CD14-positive monocyte (primary cell): ENCODE data around the gene IGSF22. TPM values are rescaled to one million over a fixed set of nuclear protein-coding genes. Genes with fewer than 3 reads are reported as not detected.
A peak's percentile ranks its signal among the peaks of the same experiment; 100 is the strongest.
"Not testable (repeated sequence)": the region's sequence is repeated elsewhere in the genome, so short reads cannot be mapped to it uniquely, and the experiment has no call there.

Experiments
- DNase-seq, 3 donors: peaks; one replicate each; pipeline ENCODE4 v3.0.0-alpha.2; 2011 to 2022
- H2AFZ ChIP-seq: 2 replicates; pipeline ENCODE4 v1.6.0; 2012; ENCODE audit warnings: mild to moderate bottlenecking, low read depth, low read length, inconsistent platforms; ENCODE audit not compliant: insufficient read depth, poor library complexity, severe bottlenecking
- H3K27ac ChIP-seq, 2 donors: 1 replicate in 1 of 2; 2 replicates in 1 of 2; pipeline ENCODE4 v1.5.1; 2012 to 2013; ENCODE audit warnings: low read length in 2 of 2, control low read depth in 1 of 2, inconsistent platforms in 1 of 2, low read depth in 1 of 2, mild to moderate bottlenecking in 1 of 2
- H3K27me3 ChIP-seq, 2 donors: one replicate each; pipeline versions ENCODE4 v1.6.0 to v1.6.1; 2011 to 2013; ENCODE audit warnings: low read length in 2 of 2; ENCODE audit not compliant: control insufficient read depth in 2 of 2, insufficient read depth in 2 of 2
- H3K36me3 ChIP-seq, 2 donors: replicated peaks in 1 of 2; 1 replicate in 1 of 2; 2 replicates in 1 of 2; pipeline versions ENCODE4 v1.5.1 to v1.6.1; 2012 to 2013; ENCODE audit warnings: low read length in 2 of 2, control low read depth in 1 of 2, inconsistent platforms in 1 of 2, mild to moderate bottlenecking in 1 of 2; ENCODE audit not compliant: insufficient read depth in 2 of 2, control insufficient read depth in 1 of 2
- H3K4me1 ChIP-seq, 2 donors: 1 replicate in 1 of 2; 2 replicates in 1 of 2; pipeline versions ENCODE4 v1.5.1 to v1.6.1; 2012 to 2013; ENCODE audit warnings: low read length in 2 of 2, control low read depth in 1 of 2, inconsistent platforms in 1 of 2, mild to moderate bottlenecking in 1 of 2, moderate library complexity in 1 of 2; ENCODE audit not compliant: insufficient read depth in 2 of 2, control insufficient read depth in 1 of 2
- H3K4me2 ChIP-seq: replicated peaks from 2 replicates; pipeline ENCODE3; 2012; ENCODE audit warnings: low read length, moderate library complexity, mild to moderate bottlenecking; ENCODE audit not compliant: poor library complexity, severe bottlenecking; ENCODE audit errors: extremely low read depth
- H3K4me3 ChIP-seq, 3 experiments: fragments of 200-600 bp in 1 of 3; sonication (generic) in 1 of 3; replicated peaks in 1 of 3; 1 replicate in 2 of 3; 2 replicates in 1 of 3; pipeline ENCODE4 v1.5.1; 2011 to 2013; ENCODE audit warnings: low read length in 3 of 3, mild to moderate bottlenecking in 3 of 3, control low read depth in 2 of 3, low read depth in 2 of 3, inconsistent platforms in 1 of 3, moderate library complexity in 1 of 3
- H3K79me2 ChIP-seq: 2 replicates; pipeline ENCODE4 v1.6.0; 2012; ENCODE audit warnings: mild to moderate bottlenecking, control low read depth, inconsistent platforms, low read length, moderate library complexity; ENCODE audit not compliant: insufficient read depth
- H3K9ac ChIP-seq: 2 replicates; pipeline ENCODE4 v1.6.0; 2017; ENCODE audit warnings: low read length, mild to moderate bottlenecking; ENCODE audit not compliant: insufficient read depth, poor library complexity, severe bottlenecking
- H3K9me3 ChIP-seq, 2 donors: replicated peaks in 1 of 2; 1 replicate in 1 of 2; 2 replicates in 1 of 2; pipeline versions ENCODE4 v1.5.1 to v1.6.1; 2012 to 2013; ENCODE audit warnings: low read length in 2 of 2, control low read depth in 1 of 2; ENCODE audit not compliant: control insufficient read depth in 1 of 2, insufficient read depth in 1 of 2
- H4K20me1 ChIP-seq: 2 replicates; pipeline ENCODE4 v1.6.0; 2012; ENCODE audit warnings: mild to moderate bottlenecking, low read length, control low read depth, moderate library complexity; ENCODE audit not compliant: insufficient read depth
- H3K27ac Mint-ChIP-seq, 7 donors: one replicate each; pipeline ENCODE4 v1.8.0; 2020; ENCODE audit warnings: mild to moderate bottlenecking in 7 of 7, mixed read lengths in 7 of 7, moderate library complexity in 6 of 7, inconsistent platforms in 2 of 7
- H3K27me3 Mint-ChIP-seq, 3 donors: one replicate each; pipeline ENCODE4 v1.8.0; 2021 to 2022; ENCODE audit warnings: low read depth in 3 of 3, mild to moderate bottlenecking in 3 of 3, mixed read lengths in 3 of 3, moderate library complexity in 3 of 3, inconsistent platforms in 1 of 3
- H3K36me3 Mint-ChIP-seq, 2 donors: one replicate each; pipeline ENCODE4 v1.8.0; 2020; ENCODE audit warnings: mixed read lengths in 2 of 2, inconsistent platforms in 1 of 2, mild to moderate bottlenecking in 1 of 2
- H3K4me1 Mint-ChIP-seq: one replicate; pipeline ENCODE4 v1.8.0; 2020; ENCODE audit warnings: mild to moderate bottlenecking, mixed read lengths
- H3K4me3 Mint-ChIP-seq, 2 donors: one replicate each; pipeline ENCODE4 v1.8.0; 2020; ENCODE audit warnings: mild to moderate bottlenecking in 2 of 2, mixed read lengths in 2 of 2, moderate library complexity in 1 of 2
- H3K9me3 Mint-ChIP-seq, 7 donors: one replicate each; pipeline ENCODE4 v1.8.0; 2020 to 2022; ENCODE audit warnings: mixed read lengths in 7 of 7, mild to moderate bottlenecking in 6 of 7, moderate library complexity in 6 of 7, inconsistent platforms in 2 of 7
- CTCF ChIP-seq: fragments of 200-600 bp; IDR thresholded peaks from one replicate; pipeline ENCODE4 v1.8.0; 2022; ENCODE audit warnings: antibody characterized with exemption, mild to moderate bottlenecking
- WGBS: methylation state at CpG from one replicate; pipeline ENCODE4 v1.1.5; 2013; ENCODE audit warnings: missing lambda C conversion rate; ENCODE audit not compliant: insufficient coverage; 5-methylcytosine and 5-hydroxymethylcytosine counted together
- intact Hi-C, 2 donors: fragments of 100-400 bp; cut with micrococcal nuclease; formaldehyde crosslinking; loops; one replicate each; pipeline versions ENCODE4 v1.15.0 to v1.15.1; 2023
- polyA plus RNA-seq, 3 donors: library from polyadenylated mRNA; depleted of rRNA in 1 of 3; unstranded in 2 of 3; stranded (reverse) in 1 of 3; fragments of 300-500 nt in 2 of 3; fragments of >200 nt in 1 of 3; fragmentation: Illumina TruSeq in 2 of 3; gene quantifications; 1 replicate in 2 of 3; 2 replicates in 1 of 3; pipeline ENCODE4 v1.2.3, GENCODE V29; 2012 to 2021

IGSF22 gene
- polyA plus RNA-seq, 3 donors = not detected

GRCh38 chr11:18669219-18669596 lies 56.8 kb downstream of the IGSF22 start:
- Mint-ChIP-seq H3K27ac (peak overlapping the region in 1 of 7 donors; percentile 68), H3K4me3 (peak overlapping the region in 1 of 2 donors; percentile 49), H3K36me3 (no peaks in the 10 kb centered on the region), H3K4me1 (peaks cover 40% of the 10 kb centered on the region), H3K9me3 (peaks cover 0 to 8% (median 0%) of the 10 kb centered on the region in 7 donors), H3K27me3 (peaks cover 0 to 10% (median 3%) of the 10 kb centered on the region in 3 donors)
- WGBS = 0% methylated on average over 1 of the region's 2 CpGs
- H3K4me3 ChIP-seq = no peak overlapping the region
- no peak overlapping the region for H3K27ac ChIP-seq
- H4K20me1 ChIP-seq = no peaks in the 10 kb centered on the region
- no peak overlapping the region for H3K4me2 ChIP-seq
- DNase-seq = peak in 1 of 3 donors; percentile 28
- H3K4me1 ChIP-seq = peaks cover 23 to 29% of the 10 kb centered on the region in 2 donors
- H3K79me2 ChIP-seq = no peaks in the 10 kb centered on the region
- H3K9me3 ChIP-seq = no peaks in the 10 kb centered on the region
- H3K9ac ChIP-seq = no peak overlapping the region
- intact Hi-C loops = no loop called here
- no peak for TF ChIP-seq CTCF
- no peaks in the 10 kb centered on the region for H3K36me3 ChIP-seq
- peak overlapping the region; percentile 13 for H2AFZ ChIP-seq
- no peaks in the 10 kb centered on the region for H3K27me3 ChIP-seq

- peak overlapping the region in 1 of 7 donors; percentile 45 for H3K27ac Mint-ChIP-seq
These were observed 57.9 kb downstream of the IGSF22 start for GRCh38 chr11:18668131-18668530.

GRCh38 chr11:18665353-18665872 lies 60.6 kb downstream of the IGSF22 start:
- H3K79me2 ChIP-seq, H3K9ac ChIP-seq, H3K9me3 Mint-ChIP-seq, H3K27ac ChIP-seq, H4K20me1 ChIP-seq, intact Hi-C loops, H3K4me3 Mint-ChIP-seq, H3K27me3 Mint-ChIP-seq, H3K9me3 ChIP-seq, DNase-seq, H3K36me3 Mint-ChIP-seq, H3K27me3 ChIP-seq, H2AFZ ChIP-seq, H3K36me3 ChIP-seq, H3K4me3 ChIP-seq, H3K27ac Mint-ChIP-seq, H3K4me2 ChIP-seq: not testable (repeated sequence)
- no CpG with 5 or more reads among the region's 10 CpGs for WGBS
- peaks cover 33% of the 10 kb centered on the region for H3K4me1 Mint-ChIP-seq
- H3K4me1 ChIP-seq = peaks cover 23 to 29% of the 10 kb centered on the region in 2 donors

More at GRCh38 chr11:18668131-18668530, 57.9 kb downstream of the IGSF22 start:
- DNase-seq = no peak
- H3K9me3 ChIP-seq = no peaks in the 10 kb centered on the region
- Mint-ChIP-seq H3K4me1 (peaks cover 36% of the 10 kb centered on the region), H3K4me3 (no peak overlapping the region), H3K9me3 (peaks cover 0 to 8% (median 0%) of the 10 kb centered on the region in 7 donors), H3K27me3 (peaks cover 0 to 9% (median 3%) of the 10 kb centered on the region in 3 donors), H3K36me3 (no peaks in the 10 kb centered on the region)
- no peak overlapping the region for H3K4me3 ChIP-seq
- H3K27ac ChIP-seq = no peak overlapping the region
- H3K79me2 ChIP-seq = no peaks in the 10 kb centered on the region
- TF ChIP-seq CTCF = no peak
- no peaks in the 10 kb centered on the region for H3K36me3 ChIP-seq
- WGBS = 95% methylated on average over 3 of the region's 4 CpGs
- intact Hi-C loops = no loop called here
- no peaks in the 10 kb centered on the region for H3K27me3 ChIP-seq
- no peak overlapping the region for H2AFZ ChIP-seq
- no peaks in the 10 kb centered on the region for H4K20me1 ChIP-seq
- H3K4me1 ChIP-seq = peaks cover 23 to 29% of the 10 kb centered on the region in 2 donors
- H3K9ac ChIP-seq = no peak overlapping the region
- H3K4me2 ChIP-seq = no peak overlapping the region
